Measurements from ENCODE around the gene GALNT15.

GALNT15 gene

DNA sequence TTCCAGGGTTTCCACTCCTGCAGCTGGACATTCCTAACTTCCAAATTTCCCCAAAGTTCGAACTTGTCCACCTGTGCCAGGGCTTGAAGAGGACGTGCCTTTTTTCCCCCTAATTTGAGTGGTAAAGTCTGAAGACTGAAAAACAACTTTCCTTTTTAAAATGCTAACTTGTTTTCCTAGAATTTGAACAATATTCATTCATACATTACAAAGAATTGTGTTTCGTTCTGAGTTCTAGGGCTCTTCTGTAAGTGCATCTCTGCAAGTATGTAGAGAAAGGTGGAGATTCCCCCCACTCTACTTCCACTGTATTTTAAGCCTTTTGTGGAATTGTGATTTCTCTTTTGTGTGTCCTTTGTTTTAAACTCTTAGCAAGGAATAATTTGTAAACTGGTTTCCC is 80.8 kb downstream of the GALNT15 start:
- TF ChIP-seq, protein P1, sequence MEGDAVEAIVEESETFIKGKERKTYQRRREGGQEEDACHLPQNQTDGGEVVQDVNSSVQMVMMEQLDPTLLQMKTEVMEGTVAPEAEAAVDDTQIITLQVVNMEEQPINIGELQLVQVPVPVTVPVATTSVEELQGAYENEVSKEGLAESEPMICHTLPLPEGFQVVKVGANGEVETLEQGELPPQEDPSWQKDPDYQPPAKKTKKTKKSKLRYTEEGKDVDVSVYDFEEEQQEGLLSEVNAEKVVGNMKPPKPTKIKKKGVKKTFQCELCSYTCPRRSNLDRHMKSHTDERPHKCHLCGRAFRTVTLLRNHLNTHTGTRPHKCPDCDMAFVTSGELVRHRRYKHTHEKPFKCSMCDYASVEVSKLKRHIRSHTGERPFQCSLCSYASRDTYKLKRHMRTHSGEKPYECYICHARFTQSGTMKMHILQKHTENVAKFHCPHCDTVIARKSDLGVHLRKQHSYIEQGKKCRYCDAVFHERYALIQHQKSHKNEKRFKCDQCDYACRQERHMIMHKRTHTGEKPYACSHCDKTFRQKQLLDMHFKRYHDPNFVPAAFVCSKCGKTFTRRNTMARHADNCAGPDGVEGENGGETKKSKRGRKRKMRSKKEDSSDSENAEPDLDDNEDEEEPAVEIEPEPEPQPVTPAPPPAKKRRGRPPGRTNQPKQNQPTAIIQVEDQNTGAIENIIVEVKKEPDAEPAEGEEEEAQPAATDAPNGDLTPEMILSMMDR (IDR thresholded peaks at IDR 0.05; ENCODE audit: borderline replicate concordance, control extremely low read depth, extremely low read depth, insufficient read depth, missing control alignments): no peak
- DNase-seq (ENCODE audit: low spot score): no peak
- in situ Hi-C loops (cut with MboI; ENCODE audit: low sequenced_read_pairs, unreplicated experiment): no loop called here

- TF ChIP-seq, protein P1 (IDR thresholded peaks at IDR 0.05; ENCODE audit: borderline replicate concordance, control extremely low read depth, extremely low read depth, insufficient read depth, missing control alignments): no peak
- no peak for DNase-seq (ENCODE audit: low spot score)
- in situ Hi-C loops (cut with MboI; ENCODE audit: low sequenced_read_pairs, unreplicated experiment): no loop called here
These were observed 81.2 kb downstream of the GALNT15 start for GRCh38 chr3:16255726-16256125.

- DNase-seq (ENCODE audit: low spot score): no peak
- in situ Hi-C loops (cut with MboI; ENCODE audit: low sequenced_read_pairs, unreplicated experiment): no loop called here
- TF ChIP-seq, protein P1 (IDR thresholded peaks at IDR 0.05; ENCODE audit: borderline replicate concordance, control extremely low read depth, extremely low read depth, insufficient read depth, missing control alignments): no peak
These were observed 82.8 kb downstream of the GALNT15 start for GRCh38 chr3:16257309-16257708.

DNA sequence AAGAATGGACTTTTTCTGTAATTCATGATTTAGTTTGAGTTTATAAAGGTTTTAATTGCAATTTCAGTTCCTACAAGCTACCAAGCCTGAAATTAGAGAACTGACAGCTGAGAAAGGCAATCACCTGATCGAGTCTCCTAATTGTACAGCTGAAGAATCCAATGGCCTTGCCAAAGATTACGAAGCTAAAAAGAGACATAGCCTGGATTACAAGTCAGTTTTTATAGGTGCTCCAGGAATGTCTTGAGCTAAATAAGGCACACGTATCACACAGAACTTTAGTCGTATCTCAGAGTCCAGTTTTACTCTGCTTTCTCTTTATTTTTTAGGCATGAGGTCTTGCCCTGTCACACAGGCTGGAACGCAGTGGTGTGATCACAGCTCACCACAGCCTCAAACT is 83.7 kb downstream of the GALNT15 start:
- TF ChIP-seq, protein P1 (IDR thresholded peaks at IDR 0.05; ENCODE audit: borderline replicate concordance, control extremely low read depth, extremely low read depth, insufficient read depth, missing control alignments): no peak
- in situ Hi-C loops (cut with MboI; ENCODE audit: low sequenced_read_pairs, unreplicated experiment): no loop called here

GRCh38 chr3:16258866-16259265 is 84.4 kb downstream of the GALNT15 start:
- in situ Hi-C loops (cut with MboI; ENCODE audit: low sequenced_read_pairs, unreplicated experiment): no loop called here

More for the DNA sequence above, 83.7 kb downstream of the GALNT15 start:
- no peak for DNase-seq (ENCODE audit: low spot score)

DNA sequence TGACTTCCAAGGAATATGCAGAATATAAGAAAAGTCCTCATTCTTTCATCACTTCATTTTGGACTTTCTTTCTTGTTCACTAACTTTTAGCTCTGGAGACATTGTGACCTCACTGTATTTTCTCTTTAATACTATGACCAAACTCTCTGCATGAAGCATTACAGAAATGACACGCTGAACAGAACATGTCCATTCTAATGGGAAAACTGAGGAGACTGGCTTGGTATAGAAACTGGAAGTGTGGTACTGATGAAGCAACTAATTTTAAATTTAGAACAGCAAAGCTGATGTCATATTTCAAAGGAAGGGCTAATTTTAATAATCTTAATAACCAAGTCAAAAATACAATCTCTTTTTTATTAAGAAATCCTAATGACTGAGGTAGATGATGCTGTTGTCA is 85.6 kb downstream of the GALNT15 start:
- DNase-seq (ENCODE audit: low spot score): no peak
- TF ChIP-seq, protein P1 (IDR thresholded peaks at IDR 0.05; ENCODE audit: borderline replicate concordance, control extremely low read depth, extremely low read depth, insufficient read depth, missing control alignments): no peak
- in situ Hi-C loops (cut with MboI; ENCODE audit: low sequenced_read_pairs, unreplicated experiment): no loop called here

More at GRCh38 chr3:16258866-16259265, 84.4 kb downstream of the GALNT15 start:
- TF ChIP-seq, protein P1 (IDR thresholded peaks at IDR 0.05; ENCODE audit: borderline replicate concordance, control extremely low read depth, extremely low read depth, insufficient read depth, missing control alignments): no peak
- no peak for DNase-seq (ENCODE audit: low spot score)

DNA sequence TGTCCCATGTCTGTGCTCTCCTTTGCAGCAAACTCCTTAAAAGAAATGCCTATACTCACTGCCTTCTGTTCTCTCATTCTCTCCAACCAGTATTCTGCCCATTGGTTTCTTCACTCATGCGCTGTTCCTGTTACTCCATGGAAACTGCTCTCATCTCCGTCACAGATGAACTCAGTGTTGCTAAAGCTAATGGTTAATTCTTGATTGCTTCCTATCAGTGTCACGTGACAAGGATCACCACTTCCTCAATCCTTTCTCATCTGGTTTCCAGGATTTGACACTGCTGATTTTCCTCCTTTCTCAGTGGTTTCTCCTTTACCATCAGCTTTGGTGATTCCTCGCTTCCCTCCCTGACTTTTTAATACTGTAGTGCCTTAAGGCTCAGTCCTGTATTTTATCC is 87.7 kb downstream of the GALNT15 start:
- TF ChIP-seq, protein P1 (IDR thresholded peaks at IDR 0.05; ENCODE audit: borderline replicate concordance, control extremely low read depth, extremely low read depth, insufficient read depth, missing control alignments): no peak
- in situ Hi-C loops (cut with MboI; ENCODE audit: low sequenced_read_pairs, unreplicated experiment): no loop called here
- no peak for DNase-seq (ENCODE audit: low spot score)
